Suppressor macrophage treated with lipopolysaccharide for 4 hours (primary cell): ENCODE measurements around the gene ABCA4.
A peak's percentile ranks its signal among the peaks of the same experiment; 100 is the strongest.
"Not testable (repeated sequence)": the region's sequence is repeated elsewhere in the genome, so short reads cannot be mapped to it uniquely, and the experiment has no call there.

ENCODE experiments used
- DNase-seq: peaks from one replicate; pipeline ENCODE4 v3.0.0-alpha.2; 2020

The ABCA4 gene

GRCh38 chr1:93999840-94000415 lies 121.0 kb downstream of the ABCA4 start:
- DNase-seq: no peak

GRCh38 chr1:93998532-93998931 lies 122.4 kb downstream of the ABCA4 start:
- DNase-seq: not testable (repeated sequence)

DNA sequence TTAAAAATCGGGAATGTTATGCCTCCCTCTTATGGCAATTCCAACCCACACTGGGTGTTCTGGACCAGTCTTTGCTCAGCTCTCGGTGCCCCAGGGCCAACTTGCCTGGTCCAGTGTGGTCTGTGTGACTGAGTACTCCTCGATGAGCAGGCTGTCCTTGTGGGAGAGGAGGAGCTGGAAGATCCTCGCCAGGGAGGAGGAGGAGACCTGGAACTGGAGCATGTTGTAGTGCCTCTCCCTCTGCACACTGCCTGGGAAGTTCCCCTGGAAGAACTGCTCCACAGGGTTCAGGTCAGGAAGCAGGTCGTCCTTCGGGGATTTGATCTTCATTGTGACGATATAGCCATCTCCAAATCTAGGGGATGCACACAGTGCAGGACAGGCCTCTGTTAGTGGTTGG lies 123.2 kb downstream of the ABCA4 start:
- no peak for DNase-seq

GRCh38 chr1:93995837-93996536 lies 125.0 kb downstream of the ABCA4 start:
- DNase-seq: no peak

DNA sequence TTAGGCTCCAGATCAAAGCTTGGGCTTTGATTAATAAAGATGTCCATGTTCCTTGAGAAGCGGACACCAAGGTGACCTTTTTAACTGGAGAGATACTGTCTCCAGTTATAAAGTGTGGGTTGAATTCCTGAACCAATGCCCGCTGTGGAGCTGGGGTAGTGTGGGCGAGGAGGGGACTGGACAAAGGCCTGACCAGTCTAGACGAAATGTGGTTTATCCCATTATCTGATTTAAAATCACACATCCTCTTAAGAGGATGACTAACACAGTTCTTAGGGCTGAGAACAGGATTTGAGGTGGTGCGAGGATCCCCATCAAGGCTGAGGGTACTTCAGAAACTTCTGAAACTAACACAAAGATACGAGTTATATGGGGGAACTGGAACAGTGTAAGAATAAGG lies 127.2 kb downstream of the ABCA4 start:
- no peak for DNase-seq

DNA sequence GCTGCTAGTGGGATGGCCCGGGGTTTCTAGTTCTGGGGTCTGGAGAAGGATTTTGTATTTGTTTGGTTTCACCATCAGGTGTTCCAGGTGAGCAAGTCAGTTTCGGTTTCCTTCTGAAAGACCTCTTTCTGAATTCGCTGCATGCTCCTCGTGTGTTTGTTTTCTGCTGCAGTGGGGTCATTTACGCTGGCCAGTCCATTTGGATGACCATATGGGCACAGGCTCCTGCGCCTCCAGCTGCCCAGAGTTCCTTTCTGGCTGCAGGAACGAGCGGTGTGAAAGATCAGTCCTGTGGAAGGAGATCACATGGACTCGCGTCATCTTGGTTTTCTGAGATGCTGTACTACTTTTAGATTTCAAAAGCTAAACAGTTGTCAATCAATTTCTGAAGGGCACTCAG lies 128.0 kb downstream of the ABCA4 start:
- no peak for DNase-seq

DNA sequence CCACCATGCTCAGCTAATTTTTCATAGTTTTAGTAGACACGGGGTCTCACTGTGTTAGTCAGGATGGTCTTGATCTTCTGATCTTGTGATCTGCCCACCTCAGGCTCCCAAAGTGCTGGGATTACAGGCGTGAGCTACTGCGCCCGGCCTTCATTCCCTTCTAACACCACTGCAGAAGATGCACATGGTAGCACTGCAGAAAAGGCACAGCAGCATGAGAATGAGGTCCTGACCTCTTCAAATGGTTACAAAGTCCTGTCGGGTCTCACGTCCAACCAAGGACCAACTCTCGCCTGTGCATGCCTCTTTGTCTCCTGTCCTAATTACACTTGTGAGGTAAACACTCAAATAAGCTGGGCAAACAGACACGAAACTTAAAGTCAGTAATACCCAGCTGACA lies 128.8 kb downstream of the ABCA4 start:
- DNase-seq: no peak

GRCh38 chr1:93991271-93991670 lies 129.7 kb downstream of the ABCA4 start:
- peak; percentile 44 for DNase-seq

- DNase-seq: not testable (repeated sequence)
Observed at GRCh38 chr1:93990477-93990876, 130.5 kb downstream of the ABCA4 start.

DNA sequence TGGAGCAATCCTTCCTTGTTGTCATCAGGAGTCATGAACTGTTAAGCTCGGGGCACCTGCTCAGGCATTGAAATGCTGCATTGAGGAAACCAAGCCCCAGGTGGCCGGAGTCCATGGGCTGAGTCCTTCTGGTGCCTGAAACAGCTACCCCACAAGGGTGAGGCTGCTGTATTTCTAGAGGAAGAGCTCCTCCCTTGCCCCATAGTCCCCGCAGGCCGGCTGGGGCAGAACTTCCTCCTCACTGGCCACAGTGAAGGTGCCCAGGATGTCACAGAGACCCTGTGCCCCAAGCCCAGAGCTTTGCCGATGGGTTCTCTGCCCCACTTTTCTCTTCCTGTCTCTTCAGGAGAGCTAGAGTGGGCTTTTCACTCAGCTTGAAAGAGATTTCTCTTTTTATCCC lies 130.9 kb downstream of the ABCA4 start:
- no peak for DNase-seq

- no peak for DNase-seq
Observed at GRCh38 chr1:93989601-93990000, 131.3 kb downstream of the ABCA4 start.

GRCh38 chr1:93988634-93989350 lies 132.2 kb downstream of the ABCA4 start:
- no peak for DNase-seq

DNA sequence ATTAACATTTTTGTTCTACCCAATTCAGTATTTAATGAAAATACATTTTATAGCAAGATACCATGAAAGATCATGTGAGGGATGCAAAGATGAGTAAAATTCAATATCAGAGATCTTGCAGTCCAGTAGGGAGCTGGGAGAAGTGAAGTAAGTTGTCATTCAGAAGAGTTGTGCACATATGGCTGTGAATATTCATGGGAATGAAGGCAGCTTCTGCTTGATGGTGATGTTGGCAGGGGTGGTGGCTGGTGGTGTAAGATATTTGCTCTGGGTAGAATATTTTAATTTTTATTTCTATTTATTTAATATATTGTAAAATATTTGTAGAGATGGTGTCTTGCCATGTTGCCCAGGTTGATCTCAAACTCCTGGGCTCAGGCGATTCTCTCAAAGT lies 139.7 kb downstream of the ABCA4 start:
- no peak for DNase-seq

GRCh38 chr1:93980320-93981273 lies 140.4 kb downstream of the ABCA4 start:
- DNase-seq: no peak

DNA sequence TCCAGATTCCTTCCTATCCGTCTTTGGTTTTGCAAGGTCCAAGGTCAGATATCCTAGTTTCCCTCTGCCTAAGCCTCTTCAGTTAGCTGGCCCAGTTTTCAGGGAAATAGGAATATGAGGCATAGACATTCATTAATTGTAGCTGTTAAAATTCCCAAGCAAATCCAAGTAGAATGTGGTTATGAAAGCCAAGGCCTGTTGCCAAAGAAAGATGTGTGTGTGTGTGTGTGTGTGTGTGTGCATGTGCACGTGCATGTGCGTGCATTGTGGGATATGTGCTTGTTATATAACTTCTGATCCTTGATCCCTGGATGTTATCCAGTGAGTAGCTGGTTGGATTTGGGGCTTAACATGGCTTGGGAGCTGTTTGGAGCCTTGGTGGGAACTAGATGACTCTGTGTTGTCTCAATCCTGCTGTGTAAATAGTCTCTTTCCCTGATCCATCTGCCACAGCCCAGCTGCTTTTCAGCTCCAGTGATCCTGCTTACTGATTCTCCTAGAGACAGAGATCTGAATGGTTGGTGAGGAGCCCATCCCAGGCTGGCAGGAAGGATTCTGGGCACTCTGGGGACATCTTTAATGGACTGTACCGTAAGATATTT lies 141.1 kb downstream of the ABCA4 start:
- DNase-seq: no peak

DNA sequence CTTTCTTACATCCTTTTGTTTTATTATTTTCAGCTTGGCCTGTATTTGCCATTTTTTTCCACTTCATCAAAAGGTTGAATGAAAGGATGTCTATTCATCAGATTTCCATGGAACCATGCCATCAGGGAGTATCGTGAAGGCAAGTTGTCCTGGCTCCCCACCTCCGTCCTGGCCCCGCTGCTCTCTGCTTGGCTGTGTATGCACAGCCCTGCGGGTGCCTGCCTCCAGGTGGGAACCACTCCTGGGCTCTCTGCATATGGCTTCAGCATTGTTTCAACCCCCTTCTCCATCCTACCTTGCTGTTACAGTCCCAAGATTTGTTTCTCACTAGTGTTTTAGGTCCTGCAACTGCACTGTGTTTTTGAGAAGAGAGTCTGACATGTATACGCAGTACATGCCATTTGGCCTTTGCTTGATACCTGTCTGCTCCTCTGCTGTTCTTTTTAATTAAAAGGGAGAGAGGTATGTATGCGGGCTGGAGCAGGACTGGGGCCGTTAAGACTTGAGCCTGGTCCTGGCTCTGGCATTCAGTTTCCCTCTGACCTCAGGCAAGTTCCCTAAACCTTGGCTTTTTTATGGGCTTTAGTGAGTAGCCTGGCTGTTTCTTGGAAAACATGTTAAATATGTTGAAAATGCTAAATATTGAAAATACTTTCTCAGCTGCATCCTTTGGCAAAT lies 141.8 kb downstream of the ABCA4 start:
- DNase-seq: no peak

DNA sequence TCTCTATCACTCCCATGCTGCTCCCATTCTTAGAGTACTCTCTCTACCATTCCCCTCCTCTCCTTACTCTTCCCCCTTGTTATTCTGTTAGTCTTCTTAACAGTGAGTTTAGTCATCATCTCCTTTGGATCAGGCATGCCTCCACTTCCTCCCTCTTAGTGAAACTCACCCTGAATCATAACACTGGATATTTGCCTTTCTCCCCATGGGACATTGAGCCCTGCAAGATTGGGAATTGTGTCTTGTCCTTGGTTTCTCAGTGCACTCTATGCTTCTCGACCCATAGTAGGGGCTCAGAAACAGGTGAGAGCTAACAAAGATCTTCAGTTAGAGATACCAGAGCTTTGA lies 143.4 kb downstream of the ABCA4 start:
- no peak for DNase-seq

- no peak for DNase-seq
Observed at GRCh38 chr1:93976711-93977597, 144.0 kb downstream of the ABCA4 start.

DNA sequence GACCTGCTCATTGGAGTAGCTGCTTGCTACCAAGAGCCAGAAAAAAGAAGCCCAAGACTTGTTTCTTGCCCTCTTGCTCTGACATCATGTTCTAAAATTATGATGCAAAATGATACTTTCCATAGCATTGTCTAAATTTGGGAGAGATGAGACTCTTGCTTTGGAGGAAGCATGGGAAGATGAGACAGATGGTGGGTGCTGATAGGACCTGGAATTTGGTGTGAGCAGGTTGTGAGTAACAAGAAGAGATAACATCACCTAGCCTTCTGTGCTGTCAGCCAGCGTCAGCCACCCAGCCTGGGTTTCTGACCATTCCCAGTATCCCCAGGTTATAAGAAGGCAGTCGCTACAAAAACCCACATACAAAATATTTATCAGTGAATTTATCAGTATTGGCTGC lies 144.7 kb downstream of the ABCA4 start:
- no peak for DNase-seq

DNA sequence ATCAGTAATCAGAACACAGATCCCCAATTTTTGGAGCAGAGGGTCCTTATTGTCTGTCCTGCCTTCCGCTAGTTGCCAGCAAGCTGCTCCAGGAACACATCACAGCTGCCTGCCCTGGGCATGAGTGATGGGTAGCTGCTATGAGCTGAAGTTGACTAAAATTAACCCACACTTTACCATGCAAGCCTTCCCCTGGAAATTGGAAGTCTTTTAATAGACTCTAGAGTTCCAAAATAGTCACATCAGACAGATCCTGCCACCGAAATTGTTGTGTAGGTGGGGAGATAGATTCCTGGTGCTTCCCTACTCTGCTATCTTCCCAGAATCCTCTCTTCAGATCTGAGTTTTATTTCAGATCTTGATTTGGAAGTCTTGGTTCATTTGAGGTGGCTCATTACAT lies 148.6 kb downstream of the ABCA4 start:
- DNase-seq: no peak

- DNase-seq: no peak
Observed at GRCh38 chr1:93969887-93970286, 151.1 kb downstream of the ABCA4 start.
